ENCODE results near the gene HLA-DMA.

HLA-DMA gene

DNA sequence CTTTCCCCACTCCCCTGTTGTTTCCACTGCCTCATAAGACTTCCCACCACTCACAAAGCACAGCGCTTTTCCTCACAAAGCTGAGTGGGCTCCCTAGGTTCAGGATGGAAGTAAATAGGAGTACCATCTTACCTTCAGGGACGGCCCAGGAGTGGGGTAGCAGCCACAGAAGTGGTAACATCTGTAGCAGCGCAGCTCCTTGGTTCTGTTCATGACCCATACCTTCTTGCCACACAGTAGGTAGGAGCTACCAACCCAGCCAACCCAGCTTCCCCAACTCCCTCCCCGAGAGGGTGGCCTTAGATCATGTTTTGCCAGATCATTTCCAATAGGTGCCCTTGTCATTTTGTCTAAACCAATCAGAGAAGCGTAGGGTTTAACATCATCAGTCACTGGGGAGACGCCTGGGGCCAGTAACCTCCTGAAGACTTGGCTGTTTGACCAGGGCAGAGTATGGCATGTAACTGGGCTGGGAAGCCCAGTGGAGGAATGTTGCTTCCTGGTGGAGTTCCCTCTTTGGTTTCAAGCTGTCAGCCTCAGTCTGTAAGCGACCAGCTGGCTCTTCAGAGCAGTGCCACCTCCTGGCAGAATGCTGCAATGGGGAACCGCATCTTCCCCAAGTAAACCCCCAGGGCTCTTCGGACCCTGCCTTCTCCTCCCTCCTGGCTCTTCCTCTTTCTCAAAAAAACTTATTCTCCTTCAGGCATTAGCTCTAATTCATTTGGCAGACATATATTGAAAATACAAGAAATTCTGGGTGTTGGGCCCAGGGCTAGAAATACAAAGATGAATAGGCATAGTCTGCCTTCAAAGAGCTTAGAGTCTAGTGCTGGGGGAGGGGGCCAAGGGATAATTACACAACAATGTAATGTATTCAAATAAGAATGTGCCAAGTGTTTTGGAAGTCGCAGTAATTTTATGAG lies at the start of gene HLA-DMA:
Gene HLA-DMA, minus strand, starts transcription at position 281 of the 923 bp plus-strand sequence. Its CDS starts 61 bp downstream, at position 220.
- DNase-seq, result peak in 45 of 56 donors; percentile 31 to 84 (median 60)

DNA sequence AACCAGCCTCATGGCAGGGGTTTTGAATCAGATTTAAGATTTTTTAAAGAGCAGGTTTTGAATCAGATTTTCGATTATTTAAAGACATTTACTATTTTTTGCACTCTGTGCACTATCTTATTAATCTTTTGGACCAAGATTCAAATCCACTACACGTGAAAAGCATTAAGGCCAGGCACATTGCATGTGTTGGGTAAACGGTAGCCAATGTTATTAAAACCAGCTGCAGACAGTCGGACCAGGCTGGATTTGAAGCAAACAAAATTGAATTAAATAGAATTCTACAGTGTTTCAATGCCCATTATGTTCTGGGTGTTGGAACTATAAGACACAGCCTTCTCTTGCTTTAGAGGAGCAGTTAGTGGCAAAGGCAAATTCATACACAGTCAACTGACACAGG lies 48.8 kb upstream of the HLA-DMA start:
- DNase-seq, result no peak

GRCh38 chr6:33000055-33000454 lies 47.2 kb upstream of the HLA-DMA start:
- DNase-seq, result no peak

GRCh38 chr6:32995448-32995847 lies 42.6 kb upstream of the HLA-DMA start:
- no peak for DNase-seq

GRCh38 chr6:32993363-32993973 lies 40.6 kb upstream of the HLA-DMA start:
- no peak for DNase-seq

DNA sequence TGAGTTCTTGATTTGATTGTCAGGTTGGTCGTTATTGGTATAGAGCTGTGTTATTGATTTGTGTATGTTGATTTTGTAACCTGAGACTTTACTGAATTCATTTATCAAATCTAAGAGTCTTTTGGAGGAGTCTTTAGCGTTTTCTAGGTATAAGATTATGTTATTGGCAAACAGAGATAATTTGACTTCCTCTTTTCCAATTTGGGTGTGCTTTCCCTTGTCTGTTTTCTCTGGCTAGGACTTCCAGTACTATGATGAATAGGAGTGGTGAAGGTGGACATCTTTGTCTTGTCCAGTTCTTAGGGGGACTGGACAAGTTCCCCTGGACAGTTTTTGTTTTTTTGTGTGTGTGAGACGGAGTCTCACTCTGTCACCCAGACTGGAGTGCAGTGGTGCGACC lies 39.1 kb upstream of the HLA-DMA start:
- no peak for DNase-seq

DNA sequence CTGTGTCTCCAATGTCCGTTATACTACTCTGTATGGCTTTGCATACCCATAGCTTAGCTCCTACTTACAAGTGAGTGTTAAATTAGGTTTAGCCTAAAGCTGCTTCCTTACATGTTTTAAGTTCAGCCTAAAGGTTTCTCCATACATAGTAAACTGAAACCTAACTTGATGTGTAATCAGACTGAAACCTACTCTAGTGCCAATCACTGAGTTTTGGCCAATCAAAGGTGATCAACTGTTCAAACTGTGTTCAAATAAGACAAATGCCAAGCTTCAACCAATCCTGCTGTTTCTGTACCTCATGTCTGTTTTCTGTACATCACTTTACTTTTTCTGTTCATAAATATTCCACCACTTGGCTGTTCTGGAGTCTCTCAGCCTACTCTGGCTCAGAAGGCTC lies 36.5 kb upstream of the HLA-DMA start:
- DNase-seq, result no peak

DNA sequence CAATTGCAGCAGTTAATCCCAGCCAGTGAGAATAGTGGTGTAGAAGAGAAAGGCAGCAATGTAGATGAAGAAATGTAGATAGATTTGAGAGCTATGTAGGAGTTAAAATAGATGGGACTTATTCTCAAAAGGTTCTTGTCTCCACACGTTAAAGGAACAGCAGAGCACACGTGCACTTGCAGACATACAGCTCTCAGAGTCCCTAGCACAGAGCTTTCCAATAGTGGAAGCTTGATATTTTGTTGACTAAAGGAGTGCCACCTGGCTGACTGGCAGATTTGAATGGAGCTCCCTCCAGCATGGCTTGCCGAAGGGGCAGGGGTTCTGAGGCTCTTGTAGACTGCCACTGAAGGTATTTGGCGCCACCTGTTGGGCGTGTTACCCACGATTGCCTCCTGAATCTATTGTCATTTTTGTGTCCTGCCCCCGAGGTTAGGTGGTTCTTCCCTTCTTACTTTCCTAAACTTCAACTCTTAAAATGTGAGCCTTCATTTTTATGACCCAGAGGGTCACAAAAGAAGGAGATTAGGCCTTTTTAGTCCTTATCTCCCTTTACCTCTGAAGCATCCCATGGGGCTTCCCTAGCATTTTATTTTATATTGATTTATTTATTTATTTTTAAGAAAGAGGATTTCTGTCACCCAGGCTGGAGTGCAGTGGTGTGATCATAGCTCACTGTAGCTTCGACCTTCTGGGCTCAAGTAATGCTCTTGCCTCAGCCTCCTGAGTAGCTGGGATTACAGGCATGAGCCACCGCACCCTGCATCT lies 31.9 kb upstream of the HLA-DMA start:
- peak in 52 of 56 donors; percentile 17 to 95 (median 66) for DNase-seq

GRCh38 chr6:32983964-32984621 lies 31.2 kb upstream of the HLA-DMA start:
- no peak for DNase-seq

- no peak for DNase-seq
Observed at GRCh38 chr6:32983493-32983848, 30.6 kb upstream of the HLA-DMA start.

DNA sequence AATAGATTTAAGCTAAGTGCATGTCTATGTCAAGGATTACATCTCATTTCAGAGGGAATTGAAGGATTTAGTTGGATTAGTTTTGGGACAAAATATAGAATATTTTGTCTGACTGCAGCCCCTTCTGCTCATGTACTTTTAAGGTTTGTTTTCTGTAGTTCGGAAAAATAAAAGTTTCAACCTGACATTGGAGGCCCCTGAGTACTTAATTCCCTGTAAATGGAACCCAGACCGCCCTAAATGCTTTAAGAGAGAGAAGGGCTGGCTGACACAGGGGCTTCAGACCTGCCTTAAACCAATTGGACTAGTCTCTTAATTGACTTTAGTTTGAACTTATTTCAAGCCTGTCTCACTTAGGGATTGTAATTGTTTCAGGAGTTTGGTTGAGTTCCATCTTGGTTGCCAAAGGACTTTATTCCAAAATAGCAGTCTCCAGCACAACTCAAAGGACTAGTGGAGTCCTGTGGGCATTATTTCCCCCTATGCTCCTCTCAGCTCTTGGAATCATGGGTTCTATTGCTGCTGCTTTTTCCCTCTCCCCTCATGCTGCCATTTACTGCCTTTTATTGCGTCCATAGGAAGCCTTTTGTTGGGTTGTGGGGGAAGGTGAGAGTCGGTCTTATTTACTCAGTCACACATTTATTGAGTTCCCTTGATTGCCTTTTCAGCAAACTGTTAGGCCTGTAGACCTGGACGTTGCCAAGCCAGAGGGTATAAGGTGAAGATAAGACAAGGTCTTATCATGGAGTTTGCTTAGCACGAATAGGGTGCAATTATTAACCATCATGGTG lies 30.0 kb upstream of the HLA-DMA start:
- DNase-seq, result no peak

GRCh38 chr6:32982084-32982701 lies 29.3 kb upstream of the HLA-DMA start:
- DNase-seq, result no peak

- no peak for DNase-seq
Observed at GRCh38 chr6:32980488-32981038, 27.7 kb upstream of the HLA-DMA start.

GRCh38 chr6:32979720-32980487 lies 27.0 kb upstream of the HLA-DMA start:
- no peak for DNase-seq

DNA sequence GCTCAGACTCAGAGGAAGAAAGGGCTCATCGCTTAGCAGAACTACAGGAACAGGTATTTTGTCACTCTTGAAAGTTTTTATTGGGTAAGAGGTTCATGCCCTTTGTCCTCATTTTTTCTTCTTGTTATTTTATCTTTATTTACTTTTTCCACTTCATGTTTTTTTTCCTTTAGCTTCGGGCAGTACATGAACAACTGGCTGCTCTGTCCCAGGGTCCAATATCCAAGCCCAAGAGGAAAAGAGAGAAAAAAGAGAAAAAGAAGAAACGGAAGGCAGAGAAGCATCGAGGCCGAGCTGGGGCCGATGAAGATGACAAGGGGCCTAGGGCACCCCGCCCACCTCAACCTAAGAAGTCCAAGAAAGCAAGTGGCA lies 25.0 kb upstream of the HLA-DMA start:
- DNase-seq, result no peak

- no peak for DNase-seq
Observed at GRCh38 chr6:32977272-32977952, 24.5 kb upstream of the HLA-DMA start.

DNA sequence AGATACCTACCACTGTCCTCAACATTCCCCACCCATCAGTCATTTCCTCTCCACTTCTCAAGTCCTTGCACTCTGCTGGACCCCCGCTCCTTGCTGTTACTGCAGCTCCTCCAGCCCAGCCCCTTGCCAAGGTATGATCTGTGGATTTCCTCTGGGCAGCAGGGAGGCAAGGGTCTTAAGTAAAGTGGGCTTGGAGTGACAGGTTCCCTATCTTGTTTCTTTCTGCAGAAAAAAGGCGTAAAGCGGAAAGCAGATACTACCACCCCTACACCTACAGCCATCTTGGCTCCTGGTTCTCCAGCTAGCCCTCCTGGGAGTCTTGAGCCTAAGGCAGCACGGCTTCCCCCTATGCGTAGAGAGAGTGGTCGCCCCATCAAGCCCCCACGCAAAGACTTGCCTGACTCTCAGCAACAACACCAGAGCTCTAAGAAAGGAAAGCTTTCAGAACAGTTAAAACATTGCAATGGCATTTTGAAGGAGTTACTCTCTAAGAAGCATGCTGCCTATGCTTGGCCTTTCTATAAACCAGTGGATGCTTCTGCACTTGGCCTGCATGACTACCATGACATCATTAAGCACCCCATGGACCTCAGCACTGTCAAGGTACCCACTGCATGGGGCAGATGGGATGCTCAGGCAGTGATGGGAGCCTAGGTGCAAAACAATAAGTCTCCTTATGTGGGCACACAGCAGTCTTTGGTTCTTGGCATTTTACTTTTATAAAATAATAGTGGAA lies 23.6 kb upstream of the HLA-DMA start:
- DNase-seq, result no peak

DNA sequence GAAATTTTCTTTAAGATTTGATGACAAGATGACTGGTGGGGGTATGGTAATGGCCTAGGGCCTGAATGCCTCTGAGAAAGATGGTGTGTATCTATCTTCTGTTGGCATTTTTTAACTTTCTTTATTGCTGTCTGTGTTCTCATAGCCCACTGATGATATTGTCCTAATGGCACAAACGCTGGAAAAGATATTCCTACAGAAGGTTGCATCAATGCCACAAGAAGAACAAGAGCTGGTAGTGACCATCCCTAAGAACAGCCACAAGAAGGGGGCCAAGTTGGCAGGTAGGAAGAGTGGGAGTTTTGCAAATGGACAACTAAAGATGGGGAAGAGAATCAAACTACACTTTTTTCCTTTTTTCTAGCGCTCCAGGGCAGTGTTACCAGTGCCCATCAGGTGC lies 23.0 kb upstream of the HLA-DMA start:
- no peak for DNase-seq

All from nucleus accumbens (tissue), 56 donors.